SU-DHL-6 (cell line): ENCODE measurements around the gene PLXNA2.

ENCODE experiments used
- EZH2phosphoT487 ChIP-seq: fragments of 200-600 bp; sonication (generic), shearing (Covaris generic); conservative IDR thresholded peaks from 2 replicates; pipeline ENCODE4 v1.6.1; 2018; ENCODE audit warnings: mild to moderate bottlenecking, antibody characterized with exemption, low read length, moderate library complexity, mixed read lengths
- TF ChIP-seq, protein P1 (sequence below): fragments of 200-600 bp; sonication (generic); IDR thresholded peaks from one replicate; pipeline ENCODE4 v1.5.1; 2017; ENCODE audit warnings: antibody characterized with exemption, mild to moderate bottlenecking, low read length, moderate library complexity; ENCODE audit not compliant: insufficient read depth, poor library complexity, severe bottlenecking

DNA sequence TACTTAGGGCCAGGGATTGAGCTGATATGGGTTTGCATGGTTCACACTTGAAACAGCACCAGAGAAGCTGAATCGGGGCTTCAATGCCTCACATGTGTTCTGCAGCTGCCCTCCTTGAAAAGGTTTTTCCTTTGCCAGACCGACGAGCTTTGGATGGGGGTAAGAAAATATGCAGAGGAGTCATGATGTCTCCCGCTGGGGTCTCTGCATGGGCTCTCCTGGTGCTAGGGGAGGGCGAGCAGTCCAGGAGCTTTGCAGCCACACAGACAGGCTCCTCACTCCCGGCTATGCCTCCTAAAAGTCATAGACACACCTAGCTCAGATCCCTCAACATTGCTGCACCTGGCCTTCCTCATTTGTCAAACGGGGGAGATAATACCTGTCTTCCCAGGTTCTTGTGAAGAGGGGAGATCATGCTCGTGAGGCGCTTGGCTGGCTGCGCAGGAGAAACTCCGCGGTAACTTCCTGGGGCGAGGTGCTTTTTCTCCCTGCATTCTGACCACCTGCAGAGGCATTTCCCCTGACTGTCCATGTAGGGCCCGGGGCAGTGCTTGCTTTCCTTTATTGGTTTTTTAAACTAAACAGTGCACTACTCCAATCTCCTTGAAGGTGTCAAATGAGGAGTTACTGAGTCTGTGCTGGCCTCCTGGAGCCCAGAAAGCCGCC is 112.4 kb downstream of the PLXNA2 start:
- TF ChIP-seq, protein P1, sequence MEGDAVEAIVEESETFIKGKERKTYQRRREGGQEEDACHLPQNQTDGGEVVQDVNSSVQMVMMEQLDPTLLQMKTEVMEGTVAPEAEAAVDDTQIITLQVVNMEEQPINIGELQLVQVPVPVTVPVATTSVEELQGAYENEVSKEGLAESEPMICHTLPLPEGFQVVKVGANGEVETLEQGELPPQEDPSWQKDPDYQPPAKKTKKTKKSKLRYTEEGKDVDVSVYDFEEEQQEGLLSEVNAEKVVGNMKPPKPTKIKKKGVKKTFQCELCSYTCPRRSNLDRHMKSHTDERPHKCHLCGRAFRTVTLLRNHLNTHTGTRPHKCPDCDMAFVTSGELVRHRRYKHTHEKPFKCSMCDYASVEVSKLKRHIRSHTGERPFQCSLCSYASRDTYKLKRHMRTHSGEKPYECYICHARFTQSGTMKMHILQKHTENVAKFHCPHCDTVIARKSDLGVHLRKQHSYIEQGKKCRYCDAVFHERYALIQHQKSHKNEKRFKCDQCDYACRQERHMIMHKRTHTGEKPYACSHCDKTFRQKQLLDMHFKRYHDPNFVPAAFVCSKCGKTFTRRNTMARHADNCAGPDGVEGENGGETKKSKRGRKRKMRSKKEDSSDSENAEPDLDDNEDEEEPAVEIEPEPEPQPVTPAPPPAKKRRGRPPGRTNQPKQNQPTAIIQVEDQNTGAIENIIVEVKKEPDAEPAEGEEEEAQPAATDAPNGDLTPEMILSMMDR = no peak
- no peak for TF ChIP-seq EZH2phosphoT487
